ENCODE results near the gene USP32.

GRCh38 chr17:60142872-60143499 is 248.9 kb downstream of the USP32 start:
- no peak for TF ChIP-seq EZH2 (IDR thresholded peaks at IDR 0.05; ENCODE audit: low read length)
- peak; percentile 82 to 95 (median 84) for TF ChIP-seq CTCF (optimal IDR thresholded peaks at IDR 0.05 in 1 of 3, IDR thresholded peaks at IDR 0.05 in 1 of 3, conservative IDR thresholded peaks at IDR 0.05 in 1 of 3; ENCODE audit: extremely low read depth in 1 of 3, insufficient read depth in 2 of 3, low read length in 3 of 3)
